PC-3 (cell line): ENCODE measurements around the gene SEZ6L2. TPM values are rescaled to one million over a fixed set of nuclear protein-coding genes. Genes with fewer than 3 reads are reported as not detected.

Source experiments
- ATAC-seq: fragments of 200-7000 bp; cut with Tn5 transposase; 2 replicates; pipeline ENCODE4 v1.9.1; 2020; ENCODE audit warnings: mild to moderate bottlenecking, moderate library complexity
- BruUV-seq: library from RNA; stranded (reverse); fragments of 400-500 nt; replicated peaks from 2 replicates; lab custom pipeline; 2021; lab: Mats Ljungman, UMichigan
- CTCF ChIA-PET: fragments of 300-600 bp; sonication (Branson Sonifier 250); formaldehyde crosslinking; loops from one replicate; lab custom pipeline; 2022; ENCODE audit warnings: antibody characterized with exemption; lab: Charles Lee
- POLR2A ChIA-PET: fragments of 300-600 bp; sonication (Branson Sonifier 250); formaldehyde crosslinking; loops from one replicate; lab custom pipeline; 2022; ENCODE audit warnings: antibody characterized with exemption; ENCODE audit not compliant: unreplicated experiment; lab: Charles Lee
- DNase-seq: peaks from one replicate; pipeline ENCODE4 v3.0.0-alpha.2; 2015
- H2AFZ ChIP-seq: fragments of 300-600 bp; sonication (generic); 2 replicates; pipeline ENCODE4 v1.6.0; 2016; ENCODE audit warnings: antibody characterized with exemption, low read length
- H3F3A ChIP-seq: fragments of 300-600 bp; sonication (generic); one replicate; pipeline ENCODE4 v1.6.0; 2017; ENCODE audit warnings: antibody characterized with exemption, low read length, control low read depth, mild to moderate bottlenecking; ENCODE audit not compliant: unreplicated experiment
- H3K27ac ChIP-seq: fragments of 300-600 bp; sonication (generic); 2 replicates; pipeline ENCODE4 v1.5.1; 2016; ENCODE audit warnings: mild to moderate bottlenecking, low read length
- H3K27me3 ChIP-seq: fragments of 300-600 bp; sonication (generic); 2 replicates; pipeline ENCODE4 v1.6.1; 2016; ENCODE audit warnings: low read length, mixed read lengths
- H3K36me3 ChIP-seq: fragments of 300-600 bp; sonication (generic); 2 replicates; pipeline ENCODE4 v1.6.1; 2016; ENCODE audit warnings: low read depth, mixed run types, low read length, mixed read lengths
- H3K4me1 ChIP-seq: fragments of 300-600 bp; sonication (generic); 2 replicates; pipeline ENCODE4 v1.5.1; 2016; ENCODE audit warnings: low read length; ENCODE audit not compliant: insufficient read depth
- H3K4me2 ChIP-seq: fragments of 300-600 bp; sonication (generic); 2 replicates; pipeline ENCODE4 v1.6.0; 2016; ENCODE audit warnings: low read length
- H3K4me3 ChIP-seq: fragments of 300-600 bp; sonication (generic); 2 replicates; pipeline ENCODE4 v1.5.1; 2016; ENCODE audit warnings: mild to moderate bottlenecking, low read length, mixed read lengths
- H3K79me2 ChIP-seq: fragments of 300-600 bp; sonication (generic); 2 replicates; pipeline ENCODE4 v1.6.1; 2017; ENCODE audit warnings: low read length, mixed read lengths
- H3K9ac ChIP-seq: fragments of 300-600 bp; sonication (generic); 2 replicates; pipeline ENCODE4 v1.6.0; 2016; ENCODE audit warnings: mild to moderate bottlenecking, low read length
- H3K9me2 ChIP-seq: fragments of 300-600 bp; sonication (generic); replicated peaks from 2 replicates; pipeline ENCODE4 v1.6.1; 2016; ENCODE audit warnings: mixed run types, low read length, mixed read lengths
- H3K9me3 ChIP-seq: fragments of 300-600 bp; sonication (generic); 2 replicates; pipeline ENCODE4 v1.6.1; 2016; ENCODE audit warnings: low read length, mixed read lengths
- H4K20me1 ChIP-seq: fragments of 300-600 bp; sonication (generic); 2 replicates; pipeline ENCODE4 v1.6.1; 2016; ENCODE audit warnings: low read length, mixed read lengths
- CTCF ChIP-seq: fragments of 300-600 bp; sonication (generic); conservative IDR thresholded peaks from 2 replicates; pipeline ENCODE4 v1.5.1; 2017; ENCODE audit warnings: antibody characterized with exemption, low read depth, mild to moderate bottlenecking, low read length
- EZH2 ChIP-seq: fragments of 300-600 bp; sonication (generic); IDR thresholded peaks from one replicate; pipeline ENCODE4 v1.6.1; 2017; ENCODE audit warnings: antibody characterized with exemption, mild to moderate bottlenecking, low read length; ENCODE audit not compliant: unreplicated experiment
- EZH2phosphoT487 ChIP-seq: fragments of 300-600 bp; sonication (generic); IDR thresholded peaks from 2 replicates; pipeline ENCODE4 v1.6.1; 2018; ENCODE audit warnings: mild to moderate bottlenecking, antibody characterized with exemption, low read length, borderline replicate concordance
- intact Hi-C: fragments of 100-400 bp; cut with micrococcal nuclease; formaldehyde crosslinking; loops from 2 replicates; pipeline ENCODE4 v1.9.0; 2023
- total RNA-seq: library from RNA; depleted of rRNA; stranded (reverse); fragments of >200 nt; gene quantifications from 2 replicates; pipeline ENCODE4 v1.2.3, GENCODE V29; 2014

The SEZ6L2 gene
- total RNA-seq, 1 experiment from 2014 or later, result 25.3 TPM

- Histone ChIP-seq H2AFZ (peak within 1 kb of the TSS; percentile 88), H3K9ac (peak within 1 kb of the TSS; percentile 91), H3K27me3 (no peaks in the 10 kb centered on the region), H4K20me1 (no peaks in the 10 kb centered on the region), H3K9me2 (no peaks in the 10 kb centered on the region), H3K4me3 (peak within 1 kb of the TSS; percentile 92), H3K4me2 (peak within 1 kb of the TSS; percentile 89), H3K36me3 (no peaks in the 10 kb centered on the region), H3K9me3 (no peaks in the 10 kb centered on the region), H3K79me2 (peaks cover 34% of the 10 kb centered on the region), H3K27ac (peak within 1 kb of the TSS; percentile 62), H3F3A (no peaks in the 10 kb centered on the region), H3K4me1 (peaks cover 15% of the 10 kb centered on the region; the same call in 1 of the 2 replicates)
- peak; percentile 84 for DNase-seq
- POLR2A ChIA-PET, result interaction anchor here (0.5 to 1.0 kb wide), 6 partner anchors 11 to 99 kb away, joined by 3 to 5 read pairs (median 3); partner anchors contain the start of genes SEZ6L2 and TAOK2
- peak; percentile 93 for ATAC-seq
- BruUV-seq, result TSS peak; percentile 89
- TF ChIP-seq CTCF, result no peak
- TF ChIP-seq EZH2phosphoT487, result no peak
- TF ChIP-seq EZH2, result no peak
- CTCF ChIA-PET, result interaction anchor here (1.0 kb wide), 1 partner anchor 110 kb away, joined by 3 read pairs; the partner anchor contains the start of gene PAGR1
- intact Hi-C loops, result loop anchor here (2.0 to 5.0 kb wide), 2 partner anchors 19 to 46 kb away; partner anchors contain the start of gene TAOK2
These were observed 26.7 kb upstream of the SEZ6L2 start, which contains the start of gene KCTD13 for GRCh38 chr16:29925781-29926710. Gene KCTD13 (minus strand): TSS chr16:29926226. CDS start chr16:29926033, 193 bp downstream.

- peak overlapping the region; percentile 91 for H3K9ac ChIP-seq
- ATAC-seq (0 out of 2 replicates have a peak, but pooled peaks have one; percentile 13), DNase-seq (no peak)
- peak overlapping the region; percentile 89 for H3K4me2 ChIP-seq
- TF ChIP-seq CTCF (no peak), EZH2phosphoT487 (no peak), EZH2 (no peak)
- no peaks in the 10 kb centered on the region for H4K20me1 ChIP-seq
- no peaks in the 10 kb centered on the region for H3K27me3 ChIP-seq
- intact Hi-C loops, result loop anchor here (5.0 kb wide), 1 partner anchor 47 kb away; the partner anchor contains the start of gene TAOK2
- H3K4me3 ChIP-seq, result peak overlapping the region; percentile 92
- H3F3A ChIP-seq, result no peaks in the 10 kb centered on the region
- CTCF ChIA-PET, result interaction anchor here (1.0 kb wide), 1 partner anchor 109 kb away, joined by 3 read pairs; the partner anchor contains the start of gene PAGR1
- POLR2A ChIA-PET, result interaction anchor here (0.5 to 0.6 kb wide), 2 partner anchors 11 to 98 kb away, joined by 3 to 5 read pairs; no protein-coding TSS in a partner anchor
- no peaks in the 10 kb centered on the region for H3K9me2 ChIP-seq
- peak overlapping the region; percentile 88; the same call in 1 of the 2 replicates for H2AFZ ChIP-seq
- no peak overlapping the region for H3K27ac ChIP-seq
- H3K79me2 ChIP-seq, result peaks cover 38% of the 10 kb centered on the region
- BruUV-seq, result TSS peak; percentile 57
- peaks cover 15% of the 10 kb centered on the region; the same call in 1 of the 2 replicates for H3K4me1 ChIP-seq
- H3K36me3 ChIP-seq, result peaks cover 3% of the 10 kb centered on the region; the same call in 1 of the 2 replicates
- H3K9me3 ChIP-seq, result no peaks in the 10 kb centered on the region
These were observed 25.9 kb upstream of the SEZ6L2 start for GRCh38 chr16:29925105-29925756.
